Activated naive CD8-positive, alpha-beta T cell treated with anti-CD3 and anti-CD28 coated beads, Interleukin-2, amount 10 ng/mL, durations not matched to agents 7 days and 5 days (primary cell): Measurements from ENCODE around the gene ATP11A. TPM values are rescaled to one million over a fixed set of nuclear protein-coding genes. Genes with fewer than 3 reads are reported as not detected.
"Not testable (repeated sequence)": the region's sequence is repeated elsewhere in the genome, so short reads cannot be mapped to it uniquely, and the experiment has no call there.

ENCODE experiments used
- ATAC-seq: fragments of 150-1000 bp; cut with Tn5 transposase; one replicate; pipeline ENCODE4 v1.10.0; 2021; ENCODE audit warnings: low read depth, moderate library complexity
- POLR2A ChIA-PET: fragments of 350-600 bp; sonication (Branson Sonifier 250); formaldehyde crosslinking; loops from one replicate; lab custom pipeline; 2021; ENCODE audit warnings: antibody characterized with exemption; lab: Charles Lee
- DNase-seq: peaks from one replicate; pipeline ENCODE4 v3.0.0; 2021
- H3K27ac Mint-ChIP-seq: one replicate; pipeline ENCODE4 v1.8.0; 2022; ENCODE audit warnings: mild to moderate bottlenecking, mixed read lengths
- H3K27me3 Mint-ChIP-seq: one replicate; pipeline ENCODE4 v1.8.0; 2022; ENCODE audit warnings: mild to moderate bottlenecking, moderate library complexity, mixed read lengths
- H3K36me3 Mint-ChIP-seq: one replicate; pipeline ENCODE4 v1.8.0; 2021; ENCODE audit warnings: mild to moderate bottlenecking, mixed read lengths
- H3K4me1 Mint-ChIP-seq: one replicate; pipeline ENCODE4 v1.8.0; 2021; ENCODE audit warnings: mixed read lengths
- H3K4me3 Mint-ChIP-seq: one replicate; pipeline ENCODE4 v1.8.0; 2022; ENCODE audit warnings: mild to moderate bottlenecking, moderate library complexity, mixed read lengths
- H3K9me3 Mint-ChIP-seq: one replicate; pipeline ENCODE4 v1.8.0; 2021; ENCODE audit warnings: mixed read lengths
- total RNA-seq, 2 experiments: library from RNA; stranded (reverse); gene quantifications; one replicate each; pipeline ENCODE4 v1.2.3, GENCODE V29; 2021

The ATP11A gene
- total RNA-seq, 2 experiments from 2014 or later, result 36.5 to 38.2 TPM

DNA sequence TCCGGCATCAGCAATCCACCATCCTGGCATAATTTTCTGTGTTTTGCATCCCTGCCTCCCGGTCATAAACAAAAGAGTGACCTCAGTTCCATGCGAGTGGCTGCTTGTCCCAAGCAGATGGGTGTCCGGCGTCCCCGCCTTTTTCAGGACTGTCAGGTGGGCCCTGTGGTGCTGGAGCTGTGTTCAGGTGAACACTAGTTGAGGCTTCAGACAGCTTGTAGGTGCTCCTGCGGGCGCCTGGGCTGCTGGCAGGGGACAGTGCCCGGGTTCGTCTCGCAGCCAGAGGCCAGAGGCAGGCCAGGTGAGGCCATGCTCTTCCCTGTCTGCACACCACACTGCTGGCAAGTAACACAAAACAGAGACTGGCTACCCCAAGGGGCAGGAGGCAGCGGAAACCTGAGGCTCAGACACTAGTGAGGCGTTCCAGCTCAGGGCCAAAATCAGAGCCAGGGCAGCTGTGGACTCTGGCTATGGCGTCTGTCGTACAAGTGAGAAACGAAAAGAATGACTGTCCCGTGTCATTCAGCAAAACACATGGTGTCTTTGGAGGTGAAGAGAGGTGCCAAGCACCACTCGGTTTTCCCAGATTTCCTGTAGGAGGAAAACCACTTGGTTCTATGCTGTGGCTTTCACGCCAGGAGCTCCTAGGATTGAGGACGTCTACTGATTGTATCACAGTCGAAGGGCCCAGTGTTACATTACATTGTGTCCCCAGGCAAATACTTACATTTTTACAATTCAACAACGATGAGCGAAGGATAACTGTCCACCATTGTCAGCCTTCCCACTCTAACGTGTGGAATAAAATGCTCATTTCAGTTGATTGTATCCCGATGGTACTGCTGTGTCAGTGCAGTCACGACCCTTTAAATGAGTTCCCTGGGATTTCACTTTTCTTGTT, 104.0 kb downstream of the ATP11A start:
- no peak for ATAC-seq
- no peak for DNase-seq

DNA sequence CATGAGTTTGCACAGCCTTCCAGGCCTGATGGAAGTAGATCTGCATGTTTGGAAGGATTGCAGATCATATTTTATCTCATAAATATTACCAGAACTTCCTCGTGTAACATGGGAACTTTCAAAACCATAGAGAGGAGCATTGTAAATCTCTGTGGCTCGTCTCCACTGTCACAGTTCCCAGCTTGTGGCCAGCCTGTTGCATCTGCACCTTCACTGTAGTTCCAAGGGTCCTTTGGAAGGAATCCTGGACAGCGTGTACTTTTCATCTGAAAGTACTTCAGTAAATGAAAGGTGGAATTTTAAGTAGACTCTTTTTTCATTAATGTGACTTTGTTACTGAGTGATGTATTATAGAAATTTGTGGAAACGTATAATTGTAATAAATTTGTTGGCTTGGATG, 105.4 kb downstream of the ATP11A start:
- POLR2A ChIA-PET, result no interaction called here
- Mint-ChIP-seq H3K27me3 (no peaks in the 10 kb centered on the region), H3K36me3 (peaks cover 19% of the 10 kb centered on the region), H3K27ac (no peak overlapping the region), H3K4me1 (no peaks in the 10 kb centered on the region), H3K4me3 (no peak overlapping the region), H3K9me3 (peaks cover 5% of the 10 kb centered on the region)
- ATAC-seq, result no peak
- DNase-seq, result no peak

More for the DNA sequence above, 104.0 kb downstream of the ATP11A start:
- POLR2A ChIA-PET, result no interaction called here
- peaks cover 14% of the 10 kb centered on the region for H3K36me3 Mint-ChIP-seq
- no peaks in the 10 kb centered on the region for H3K4me1 Mint-ChIP-seq
- H3K27me3 Mint-ChIP-seq, result no peaks in the 10 kb centered on the region
- H3K9me3 Mint-ChIP-seq, result peaks cover 3% of the 10 kb centered on the region
- H3K4me3 Mint-ChIP-seq, result no peak overlapping the region
- no peak overlapping the region for H3K27ac Mint-ChIP-seq

- Mint-ChIP-seq H3K27me3 (no peaks in the 10 kb centered on the region), H3K27ac (no peak overlapping the region), H3K4me1 (no peaks in the 10 kb centered on the region), H3K9me3 (peaks cover 5% of the 10 kb centered on the region), H3K36me3 (peaks cover 19% of the 10 kb centered on the region), H3K4me3 (no peak overlapping the region)
- DNase-seq, result no peak
- POLR2A ChIA-PET, result no interaction called here
- ATAC-seq, result no peak
These were observed 106.5 kb downstream of the ATP11A start for GRCh38 chr13:112796190-112796915.

- no peaks in the 10 kb centered on the region for H3K4me1 Mint-ChIP-seq
- no peaks in the 10 kb centered on the region for H3K27me3 Mint-ChIP-seq
- no peak overlapping the region for H3K4me3 Mint-ChIP-seq
- DNase-seq, result no peak
- peaks cover 19% of the 10 kb centered on the region for H3K36me3 Mint-ChIP-seq
- no peak overlapping the region for H3K27ac Mint-ChIP-seq
- peaks cover 5% of the 10 kb centered on the region for H3K9me3 Mint-ChIP-seq
- POLR2A ChIA-PET, result no interaction called here
- no peak for ATAC-seq
These were observed 109.6 kb downstream of the ATP11A start for GRCh38 chr13:112799394-112799793.

DNA sequence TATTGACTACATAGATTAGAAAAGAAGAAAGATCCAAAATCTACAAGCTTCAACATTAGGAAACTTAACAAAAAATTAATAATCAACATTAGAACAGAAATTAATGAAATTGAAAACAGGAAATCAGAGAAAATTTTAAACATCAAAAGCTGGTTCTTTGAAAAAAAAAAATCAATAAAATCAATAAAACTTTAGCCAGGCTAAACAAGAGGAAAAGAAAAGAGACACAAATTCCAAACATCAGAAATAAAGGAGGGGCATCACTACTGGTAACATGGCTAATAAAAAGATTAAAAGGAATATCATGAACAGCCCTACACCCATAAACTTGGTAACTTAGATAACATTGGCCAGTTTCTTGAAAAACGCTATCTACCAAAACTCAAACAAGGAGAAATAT, 110.2 kb downstream of the ATP11A start:
- H3K36me3 Mint-ChIP-seq, result peaks cover 19% of the 10 kb centered on the region
- H3K9me3 Mint-ChIP-seq, result peaks cover 5% of the 10 kb centered on the region
- no peak overlapping the region for H3K4me3 Mint-ChIP-seq
- no peak for ATAC-seq
- no peaks in the 10 kb centered on the region for H3K4me1 Mint-ChIP-seq
- no peak overlapping the region for H3K27ac Mint-ChIP-seq
- DNase-seq, result no peak
- POLR2A ChIA-PET, result no interaction called here
- no peaks in the 10 kb centered on the region for H3K27me3 Mint-ChIP-seq

- DNase-seq, H3K27ac Mint-ChIP-seq, POLR2A ChIA-PET, H3K4me3 Mint-ChIP-seq, ATAC-seq, H3K4me1 Mint-ChIP-seq, H3K27me3 Mint-ChIP-seq, H3K9me3 Mint-ChIP-seq: not testable (repeated sequence)
- peaks cover 19% of the 10 kb centered on the region for H3K36me3 Mint-ChIP-seq
These were observed 111.0 kb downstream of the ATP11A start for GRCh38 chr13:112800807-112801206.

GRCh38 chr13:112802802-112803195, 113.0 kb downstream of the ATP11A start:
- no peaks in the 10 kb centered on the region for H3K4me1 Mint-ChIP-seq
- peaks cover 4% of the 10 kb centered on the region for H3K9me3 Mint-ChIP-seq
- peaks cover 14% of the 10 kb centered on the region for H3K36me3 Mint-ChIP-seq
- H3K4me3 Mint-ChIP-seq, result no peak overlapping the region
- POLR2A ChIA-PET, result no interaction called here
- no peak for DNase-seq
- no peak for ATAC-seq
- no peaks in the 10 kb centered on the region for H3K27me3 Mint-ChIP-seq
- H3K27ac Mint-ChIP-seq, result no peak overlapping the region

GRCh38 chr13:112803422-112803821, 113.6 kb downstream of the ATP11A start:
- Mint-ChIP-seq H3K27ac (no peak overlapping the region), H3K9me3 (peaks cover 4% of the 10 kb centered on the region), H3K27me3 (no peaks in the 10 kb centered on the region), H3K4me3 (no peak overlapping the region), H3K36me3 (peaks cover 14% of the 10 kb centered on the region), H3K4me1 (no peaks in the 10 kb centered on the region)
- DNase-seq (no peak), ATAC-seq (no peak)
- POLR2A ChIA-PET, result no interaction called here

DNA sequence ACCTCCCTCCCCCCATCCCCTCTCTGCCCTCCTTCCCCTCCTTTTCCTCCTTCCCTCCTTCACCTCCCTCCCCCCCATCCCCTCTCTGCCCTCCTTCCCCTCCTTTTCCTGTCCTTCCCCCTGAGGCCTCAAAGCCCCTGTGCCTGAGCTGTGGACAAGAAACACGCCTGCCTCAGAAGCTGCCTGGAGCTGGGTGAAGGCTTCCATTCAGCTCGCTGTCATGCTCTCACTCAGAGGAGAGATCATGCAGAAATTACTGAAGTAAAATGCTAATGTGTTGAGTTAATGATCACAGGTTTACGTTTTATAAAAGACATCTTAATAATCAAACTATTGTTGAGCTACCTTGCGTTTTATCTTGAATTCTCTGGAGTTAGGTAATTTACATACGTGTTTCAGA, 114.5 kb downstream of the ATP11A start:
- Mint-ChIP-seq H3K27me3 (no peaks in the 10 kb centered on the region), H3K4me1 (no peaks in the 10 kb centered on the region), H3K4me3 (no peak overlapping the region), H3K27ac (peak overlapping the region; percentile 38), H3K36me3 (peaks cover 5% of the 10 kb centered on the region), H3K9me3 (no peaks in the 10 kb centered on the region)
- no peak for ATAC-seq
- POLR2A ChIA-PET, result no interaction called here
- DNase-seq, result no peak

- DNase-seq, result no peak
- Mint-ChIP-seq H3K4me1 (no peaks in the 10 kb centered on the region), H3K27me3 (no peaks in the 10 kb centered on the region), H3K4me3 (no peak overlapping the region), H3K9me3 (no peaks in the 10 kb centered on the region), H3K27ac (no peak overlapping the region), H3K36me3 (peaks cover 6% of the 10 kb centered on the region)
- ATAC-seq, result no peak
- POLR2A ChIA-PET, result no interaction called here
These were observed 117.2 kb downstream of the ATP11A start for GRCh38 chr13:112806739-112807652.

DNA sequence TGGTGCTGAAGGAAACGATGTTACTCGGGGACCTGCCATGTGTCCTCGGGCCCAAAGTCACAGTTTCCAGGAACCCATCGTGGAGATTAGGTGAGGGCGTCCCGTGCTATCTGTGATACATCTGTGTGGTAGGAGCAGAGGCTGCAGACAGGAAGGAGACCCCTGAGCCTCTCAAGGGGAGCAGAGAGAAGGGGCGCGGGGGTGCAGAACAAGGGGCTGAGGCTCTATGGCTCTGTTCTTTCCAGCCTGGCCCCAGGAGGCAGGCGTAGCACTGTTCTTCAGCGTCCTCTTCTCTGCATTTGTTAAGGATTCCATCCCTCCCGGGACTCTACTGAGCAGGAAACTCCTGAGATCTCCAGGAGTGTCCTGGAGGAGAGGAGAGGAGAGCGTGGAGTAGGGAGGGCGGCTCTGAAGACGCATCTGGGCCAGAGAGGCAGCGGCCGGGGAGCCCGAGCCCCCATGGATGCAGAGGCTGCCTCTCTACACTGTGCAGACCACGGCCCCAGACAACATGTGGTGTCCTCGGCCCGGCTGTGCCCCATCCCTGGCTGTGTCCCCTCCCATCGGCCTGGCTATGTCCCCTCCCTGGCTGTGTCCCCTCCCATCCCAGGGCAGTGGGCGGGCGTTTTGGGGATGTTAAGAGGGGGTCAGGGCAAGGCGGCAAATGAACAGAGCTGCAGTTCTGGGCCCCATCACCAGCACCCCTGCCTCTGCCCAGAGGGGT, 118.0 kb downstream of the ATP11A start:
- DNase-seq, result no peak
- POLR2A ChIA-PET, result no interaction called here
- H3K36me3 Mint-ChIP-seq, result peaks cover 6% of the 10 kb centered on the region

GRCh38 chr13:112808377-112809140, 118.7 kb downstream of the ATP11A start:
- no peak for DNase-seq
- Mint-ChIP-seq H3K4me3 (no peak overlapping the region), H3K27ac (no peak overlapping the region)

More for the DNA sequence above, 118.0 kb downstream of the ATP11A start:
- ATAC-seq, result no peak
- Mint-ChIP-seq H3K9me3 (no peaks in the 10 kb centered on the region), H3K4me3 (no peak overlapping the region), H3K27ac (no peak overlapping the region), H3K27me3 (no peaks in the 10 kb centered on the region), H3K4me1 (no peaks in the 10 kb centered on the region)

More at GRCh38 chr13:112808377-112809140, 118.7 kb downstream of the ATP11A start:
- POLR2A ChIA-PET, result no interaction called here
- no peaks in the 10 kb centered on the region for H3K4me1 Mint-ChIP-seq
- no peaks in the 10 kb centered on the region for H3K9me3 Mint-ChIP-seq
- no peak for ATAC-seq
- no peaks in the 10 kb centered on the region for H3K27me3 Mint-ChIP-seq
- peaks cover 6% of the 10 kb centered on the region for H3K36me3 Mint-ChIP-seq
